ENCODE data around the gene NCAM1.
"Not testable (repeated sequence)": the region's sequence is repeated elsewhere in the genome, so short reads cannot be mapped to it uniquely, and the experiment has no call there.

The NCAM1 gene

DNA sequence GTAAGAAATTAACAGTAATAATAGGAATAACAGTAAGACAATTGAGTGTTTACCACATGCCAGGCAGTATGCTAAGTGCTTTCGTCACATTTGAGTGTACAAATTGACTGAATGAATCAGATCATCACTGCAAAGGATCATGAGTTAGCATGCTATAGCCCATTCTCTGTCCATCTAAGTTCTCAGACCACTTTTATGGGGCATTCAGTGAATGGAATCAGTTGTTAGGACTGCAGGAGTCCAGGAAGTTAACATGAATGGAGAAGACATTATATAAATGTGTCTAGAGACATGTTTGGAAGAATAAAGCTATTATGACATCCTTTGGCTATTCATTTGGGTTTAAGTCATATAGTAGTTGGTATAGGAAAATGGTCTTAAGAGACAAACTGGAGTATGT, 59.9 kb downstream of the NCAM1 start:
- DNase-seq (ENCODE audit: low spot score) = no peak

DNA sequence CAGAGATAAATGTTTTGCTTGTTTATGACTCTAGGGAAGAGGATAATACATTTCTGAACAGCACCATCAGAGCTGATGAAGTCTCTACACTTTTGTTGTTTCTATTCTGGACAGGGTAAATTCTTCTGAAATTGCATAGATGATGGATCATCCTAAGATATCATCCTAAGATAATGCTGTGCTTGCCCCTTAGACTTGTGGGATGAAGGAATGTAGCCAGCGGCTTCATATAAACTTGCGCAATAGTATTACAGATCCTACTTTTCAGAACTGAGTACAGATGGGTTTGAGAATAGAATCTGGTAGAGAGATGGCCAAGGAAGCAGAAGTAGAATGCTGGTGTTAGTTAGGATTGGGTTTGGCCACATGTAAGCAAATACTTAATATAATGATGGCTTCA, 61.0 kb downstream of the NCAM1 start:
- DNase-seq (ENCODE audit: low spot score) = no peak

DNA sequence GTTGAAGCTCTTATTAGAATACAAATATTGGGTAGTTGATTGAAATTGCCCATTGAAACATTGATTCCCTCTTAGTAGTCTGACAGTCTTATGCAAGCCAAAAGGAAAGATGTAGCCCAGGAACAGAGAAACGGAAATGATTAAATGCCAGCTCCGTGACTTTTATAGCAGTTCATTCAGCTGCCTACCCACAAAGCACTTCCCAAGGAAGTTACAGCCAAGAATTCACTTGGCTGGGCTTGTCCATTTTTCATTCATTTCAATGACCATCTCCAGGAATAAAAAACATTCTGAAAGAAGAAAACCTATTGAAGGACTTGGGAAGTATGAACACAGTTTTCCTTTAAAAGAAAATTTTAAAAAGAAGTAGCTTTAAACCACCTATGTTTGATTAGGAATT, 62.0 kb downstream of the NCAM1 start:
- no peak for DNase-seq (ENCODE audit: low spot score)

DNA sequence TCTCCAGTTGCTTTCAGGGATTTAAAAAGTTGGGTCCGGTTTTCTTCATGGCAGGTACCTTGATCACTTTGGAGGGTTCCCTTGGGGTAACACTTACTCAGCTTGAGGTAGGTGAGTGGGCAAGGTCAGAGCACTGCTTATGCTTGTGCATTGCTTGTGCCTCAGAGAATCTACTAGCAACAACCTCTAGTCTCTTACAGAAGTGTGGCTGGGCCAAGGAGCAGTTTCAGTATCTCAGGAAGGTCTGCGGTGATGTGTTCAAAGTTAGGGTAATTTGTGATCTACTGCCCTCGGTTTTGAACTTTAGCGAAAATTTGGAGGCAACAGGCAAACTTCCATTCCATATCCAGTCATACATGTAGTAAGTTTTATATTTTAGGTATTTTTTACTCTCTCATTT, 62.8 kb downstream of the NCAM1 start:
- DNase-seq (ENCODE audit: low spot score) = no peak

DNA sequence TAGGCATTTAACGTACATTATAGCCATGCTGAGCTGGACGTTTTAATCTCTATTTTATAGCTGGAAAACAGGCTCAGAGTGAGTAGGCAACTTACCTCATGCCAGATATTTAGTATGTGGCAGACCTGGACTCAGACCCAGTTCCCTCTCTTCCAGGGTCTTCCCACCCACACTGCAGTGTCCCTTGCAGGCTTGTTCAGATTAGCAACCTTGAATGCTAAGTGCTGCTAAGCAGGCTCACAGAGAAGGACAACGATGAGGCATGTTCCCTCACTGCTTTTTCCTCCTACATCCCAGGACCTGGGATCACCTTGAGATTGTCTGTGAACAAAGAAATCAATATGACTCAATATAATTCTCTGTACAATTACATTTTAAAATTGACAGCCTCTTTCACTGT, 65.6 kb downstream of the NCAM1 start:
- DNase-seq (ENCODE audit: low spot score) = no peak

DNA sequence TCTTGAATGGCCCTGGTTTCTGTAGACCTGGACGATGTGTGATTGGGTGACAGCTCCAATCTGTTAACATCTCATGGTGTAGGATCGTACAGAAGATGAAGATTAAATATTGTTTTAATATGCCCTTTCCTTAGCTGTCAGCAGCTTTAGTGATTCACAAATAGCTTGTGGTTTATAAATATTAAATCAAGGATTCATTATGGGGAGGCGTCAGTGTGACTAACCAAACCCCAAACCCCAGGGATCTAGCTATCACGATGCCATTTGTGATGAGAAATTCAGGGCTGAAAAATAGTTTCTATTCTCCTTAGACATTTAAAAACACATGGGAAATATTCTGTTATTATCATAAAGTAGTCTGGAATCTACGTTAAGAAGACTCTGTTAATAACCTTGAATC, 73.4 kb downstream of the NCAM1 start:
- DNase-seq (ENCODE audit: low spot score) = no peak

DNA sequence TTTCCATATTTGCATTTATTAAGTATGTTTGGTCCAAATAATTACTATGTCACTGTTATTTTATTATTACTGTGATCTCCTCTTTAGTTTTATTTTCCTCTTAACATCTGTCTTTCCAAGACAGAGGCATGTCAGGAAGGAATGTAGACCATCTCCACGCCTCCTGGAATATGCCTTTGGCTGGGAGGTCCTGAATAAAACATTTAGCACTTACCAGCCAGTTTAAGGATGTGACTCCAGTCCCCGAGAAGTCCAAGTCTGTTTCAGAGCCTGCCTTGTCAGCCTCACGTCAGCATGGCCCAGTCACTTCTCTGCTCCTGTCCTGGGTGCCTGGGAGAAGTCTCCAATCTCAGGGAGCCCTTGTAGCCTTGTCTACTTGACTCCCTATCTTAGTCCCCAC, 74.5 kb downstream of the NCAM1 start:
- DNase-seq (ENCODE audit: low spot score) = no peak

DNA sequence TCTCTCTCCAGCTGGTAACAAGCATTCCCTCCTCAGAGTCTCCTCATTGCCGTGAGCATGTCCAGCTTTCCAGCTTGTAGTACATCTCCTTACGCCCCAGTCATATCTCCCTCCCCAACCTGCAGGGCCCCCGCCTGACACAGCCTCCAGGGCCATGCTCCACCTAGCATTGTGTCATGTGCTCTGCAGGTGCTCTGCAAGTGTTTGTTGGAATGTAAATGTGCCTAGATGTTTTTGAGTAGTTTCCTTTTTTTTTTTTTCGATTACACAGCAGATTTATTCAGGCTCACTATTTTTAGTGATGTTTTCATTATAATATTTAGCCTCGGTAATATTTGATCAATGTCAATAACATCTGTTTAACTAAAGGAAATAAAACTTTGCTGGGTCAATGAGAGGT, 82.5 kb downstream of the NCAM1 start:
- no peak for DNase-seq (ENCODE audit: low spot score)

DNA sequence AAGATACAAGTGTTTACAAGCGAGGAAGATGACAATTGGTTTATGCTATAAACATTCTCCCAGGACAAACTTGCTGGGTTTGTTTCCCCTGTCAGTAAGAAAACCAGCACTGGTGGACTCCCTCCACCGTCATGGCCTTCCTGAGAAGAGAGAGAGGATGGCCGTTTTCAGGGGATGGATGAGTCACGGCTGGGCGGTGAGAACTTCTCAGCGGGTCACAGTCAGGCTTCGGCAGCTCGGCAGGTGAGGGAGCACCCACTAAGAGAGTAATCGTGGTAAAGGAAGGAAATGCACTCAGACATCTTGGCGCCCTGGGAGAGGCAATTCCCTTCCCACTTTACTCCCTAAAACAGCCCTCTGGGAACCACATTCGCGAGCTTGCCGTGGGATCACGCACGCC, 83.9 kb downstream of the NCAM1 start:
- no peak for DNase-seq (ENCODE audit: low spot score)

DNA sequence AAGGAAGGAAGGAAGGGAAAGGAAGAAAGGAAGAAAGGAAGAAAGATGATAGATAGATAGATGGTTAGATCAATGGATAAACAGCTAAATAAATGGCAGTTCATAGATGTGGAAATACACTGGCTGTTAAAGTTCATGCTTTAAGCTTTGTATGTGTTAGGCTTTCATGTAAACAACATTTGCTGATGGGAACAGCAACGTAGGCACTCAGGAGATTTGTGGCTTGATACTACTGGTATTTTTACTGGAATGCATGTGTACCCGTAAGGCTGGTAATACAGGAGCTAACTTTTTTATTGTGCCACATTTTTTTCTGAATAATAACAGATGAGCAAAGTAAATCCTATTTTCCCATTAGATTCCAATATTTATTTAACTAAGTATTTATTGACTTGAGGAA, 85.6 kb downstream of the NCAM1 start:
- DNase-seq (ENCODE audit: low spot score) = no peak

DNA sequence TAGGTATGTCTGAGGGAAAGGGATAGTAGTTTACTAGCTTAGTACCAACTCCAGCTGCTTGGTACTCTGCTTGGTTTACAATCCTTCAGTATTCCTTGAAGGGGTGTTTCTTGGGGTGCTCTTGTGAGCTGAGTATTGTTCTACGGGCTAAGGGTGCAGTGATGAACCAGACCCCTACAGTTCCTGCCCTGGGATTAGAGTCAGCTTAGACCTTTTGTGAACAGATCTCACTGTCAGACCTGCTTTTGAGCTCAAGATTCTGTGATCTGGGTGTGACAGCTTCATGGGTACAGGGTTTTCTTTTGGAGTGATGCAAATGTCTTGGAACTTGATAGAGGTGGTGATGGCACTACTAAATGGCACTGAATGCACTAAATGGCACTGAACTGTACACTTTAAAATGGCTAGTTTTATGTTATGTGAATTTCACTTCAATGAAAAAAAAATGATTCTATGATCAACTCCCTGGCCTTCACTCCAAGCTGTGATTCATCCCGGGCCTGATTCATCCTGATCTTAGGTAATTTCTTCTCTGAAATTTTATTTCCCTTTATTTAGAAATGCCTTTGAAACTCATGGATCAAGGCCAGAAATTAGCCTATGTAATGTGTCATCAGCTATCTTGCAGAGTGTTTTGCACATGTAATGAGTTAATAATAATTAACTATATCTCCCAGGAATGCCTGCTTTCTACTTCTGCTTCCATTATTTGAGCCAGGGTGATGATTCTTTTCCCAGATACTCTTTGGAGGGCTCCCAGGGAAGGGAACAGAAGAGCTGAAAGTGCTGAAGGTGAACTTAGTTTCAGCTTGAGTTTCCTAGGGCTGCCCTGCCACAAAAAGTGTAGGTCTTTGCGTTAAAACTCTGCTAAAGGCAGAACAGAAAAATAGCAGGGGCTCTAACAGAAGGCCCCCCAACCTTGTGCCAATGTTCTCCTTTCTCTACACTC, 87.9 kb downstream of the NCAM1 start:
- DNase-seq (ENCODE audit: low spot score) = no peak

DNA sequence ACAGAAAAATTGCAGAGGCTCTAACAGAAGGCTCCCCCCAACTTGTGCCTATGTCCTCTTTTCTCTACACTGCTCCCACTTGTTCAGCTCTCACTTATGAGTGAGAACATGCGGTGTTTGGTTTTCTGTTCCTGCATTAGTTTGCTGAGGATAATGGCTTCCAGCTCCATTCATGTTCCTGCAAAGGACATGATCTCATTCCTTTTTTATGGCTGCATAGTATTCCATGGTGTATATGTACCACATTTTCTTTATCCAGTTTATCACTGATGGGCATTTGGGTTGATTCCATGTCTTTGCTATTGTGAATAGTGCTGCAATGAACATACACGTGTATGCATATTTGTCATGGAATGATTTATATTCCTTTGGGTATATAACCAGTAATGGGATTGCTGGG, 91.8 kb downstream of the NCAM1 start:
- not testable (repeated sequence) for DNase-seq (ENCODE audit: low spot score)

DNA sequence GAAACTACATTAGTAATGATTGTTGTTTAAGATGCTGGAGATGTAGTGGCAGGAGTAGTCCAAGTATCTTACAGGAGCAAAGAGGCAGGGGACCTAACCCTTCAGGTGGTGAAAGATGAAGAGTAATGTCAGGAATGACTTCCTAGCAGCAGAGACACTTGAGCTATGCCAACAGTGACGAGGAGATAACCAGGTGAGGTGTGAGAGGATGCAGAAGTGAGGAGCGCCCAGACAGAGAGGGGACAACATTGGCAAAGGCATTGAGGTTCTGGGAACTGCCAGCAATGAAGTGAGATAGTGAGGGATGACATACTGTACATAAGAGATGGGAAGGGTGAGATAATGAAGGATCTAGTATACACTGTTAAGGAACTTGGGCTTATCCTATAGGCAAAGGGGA, 95.8 kb downstream of the NCAM1 start:
- no peak for DNase-seq (ENCODE audit: low spot score)

DNA sequence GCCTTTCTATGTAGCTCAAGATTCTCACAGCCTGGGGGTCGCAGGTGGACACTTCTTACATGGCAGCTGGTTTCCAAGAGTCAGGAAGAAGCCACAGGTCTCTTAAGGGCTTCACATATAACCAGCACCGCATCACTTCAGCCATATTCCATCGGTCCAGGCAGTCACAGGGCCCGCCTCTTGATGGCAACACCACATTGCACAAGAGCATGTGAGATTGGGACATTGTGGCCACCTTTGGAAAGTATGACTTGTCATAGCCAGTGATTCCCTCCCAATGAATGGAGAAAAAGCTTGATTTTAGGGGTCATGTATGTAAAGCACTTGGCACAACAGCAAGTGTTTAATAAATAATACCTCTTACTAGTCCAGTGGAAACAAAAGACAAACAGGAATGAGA, 98.3 kb downstream of the NCAM1 start:
- DNase-seq (ENCODE audit: low spot score) = no peak

DNA sequence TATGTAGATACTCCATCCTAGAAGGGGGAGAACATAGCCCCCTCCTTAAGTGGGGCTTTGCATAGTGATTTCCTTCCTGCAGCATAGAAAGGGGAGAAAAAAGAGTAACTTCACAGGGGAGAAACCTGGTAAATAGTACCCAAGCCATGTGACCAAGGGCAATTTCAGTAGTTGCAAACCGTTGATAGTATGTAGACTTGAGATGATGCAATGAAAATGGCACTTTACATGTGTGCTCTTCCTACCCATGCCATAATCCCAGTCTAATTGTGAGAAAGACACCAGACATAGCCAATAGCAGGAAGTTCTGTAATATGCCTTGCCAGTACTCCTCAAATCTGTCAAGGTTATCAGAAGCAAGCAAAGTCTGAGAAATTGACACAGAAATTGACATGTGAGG, 104.1 kb downstream of the NCAM1 start:
- no peak for DNase-seq (ENCODE audit: low spot score)

DNA sequence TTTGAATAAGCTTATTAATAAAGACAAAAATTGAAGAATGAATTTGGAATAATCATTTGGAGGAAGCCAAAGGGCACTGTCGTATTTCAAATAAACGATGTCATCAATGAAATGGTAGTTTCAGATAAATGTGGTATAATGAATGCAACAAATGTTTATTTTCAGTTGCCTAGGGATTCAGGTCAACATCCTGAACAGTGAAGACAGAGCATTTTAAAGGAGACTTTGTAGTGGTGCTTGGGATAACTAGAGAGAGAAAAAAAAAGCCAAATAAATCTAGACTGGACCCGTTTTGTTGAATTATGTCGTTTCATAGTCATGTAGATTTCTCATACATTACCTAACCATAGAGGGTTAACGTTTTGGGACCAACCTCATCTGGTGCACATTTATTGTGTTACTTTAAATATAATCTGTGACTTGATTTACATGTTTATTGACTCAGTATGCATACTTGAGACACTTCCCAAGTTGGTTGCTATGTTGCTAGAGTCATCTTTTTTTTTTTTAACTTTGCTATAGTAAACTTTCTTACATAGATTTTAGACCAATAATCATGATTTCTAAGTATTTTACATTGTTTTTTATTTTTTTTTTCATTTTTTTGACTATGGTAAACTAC, 111.1 kb downstream of the NCAM1 start:
- no peak for DNase-seq (ENCODE audit: low spot score)

DNA sequence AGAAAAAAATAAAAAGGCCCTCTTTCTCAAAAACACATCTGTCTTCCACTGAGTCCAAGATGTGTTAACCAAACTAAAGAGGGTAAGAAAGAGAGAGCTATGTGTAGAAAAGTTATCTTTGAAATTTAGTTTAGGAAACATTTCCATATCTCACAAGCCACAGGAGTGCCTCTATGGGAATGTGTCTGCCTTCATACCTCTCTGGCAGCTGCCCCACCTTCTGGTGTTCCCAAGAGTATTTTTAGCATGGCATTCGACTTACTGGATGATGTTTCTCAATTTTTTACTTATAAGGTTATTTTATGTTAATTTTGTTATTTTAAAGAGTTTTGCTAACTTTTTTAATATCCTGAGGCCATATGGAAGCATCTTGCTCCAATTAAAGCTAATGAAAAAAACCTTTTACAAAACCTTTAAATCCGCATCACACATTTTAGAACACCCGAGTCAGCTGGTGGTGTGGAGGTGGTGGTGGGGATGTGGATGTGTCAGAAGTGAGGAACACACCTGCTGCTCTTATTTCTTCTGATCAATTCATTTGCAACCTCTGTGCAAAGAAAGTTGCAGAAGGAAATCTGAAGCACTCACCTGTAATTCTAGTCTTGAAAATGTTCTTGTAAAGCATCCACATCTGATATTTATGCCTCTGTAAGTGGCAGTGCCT, 112.2 kb downstream of the NCAM1 start:
- no peak for DNase-seq (ENCODE audit: low spot score)

DNA sequence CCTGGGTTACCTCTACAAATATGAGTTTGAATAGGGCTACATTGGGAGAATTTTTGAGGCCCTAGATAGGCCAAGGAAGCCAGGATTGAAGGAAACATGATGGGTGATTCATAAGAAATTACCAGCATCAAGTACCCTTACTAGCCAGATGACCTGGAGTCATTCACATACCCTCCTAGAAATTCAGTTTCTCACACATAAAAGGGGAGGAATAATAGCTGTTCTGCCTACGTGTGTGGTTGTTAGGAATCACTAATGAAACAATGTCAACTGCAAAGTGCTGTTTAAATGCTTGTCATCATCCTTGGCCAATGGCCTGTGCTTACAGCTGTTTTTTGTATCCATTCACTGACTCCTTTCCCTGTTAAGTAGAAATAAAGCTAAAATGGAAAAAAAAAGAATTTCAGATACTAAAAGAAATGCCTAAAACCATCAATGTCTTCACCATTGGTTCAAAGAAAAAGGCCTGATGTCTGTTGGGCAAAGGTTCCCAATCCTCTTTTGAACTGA, 114.4 kb downstream of the NCAM1 start:
- no peak for DNase-seq (ENCODE audit: low spot score)

DNA sequence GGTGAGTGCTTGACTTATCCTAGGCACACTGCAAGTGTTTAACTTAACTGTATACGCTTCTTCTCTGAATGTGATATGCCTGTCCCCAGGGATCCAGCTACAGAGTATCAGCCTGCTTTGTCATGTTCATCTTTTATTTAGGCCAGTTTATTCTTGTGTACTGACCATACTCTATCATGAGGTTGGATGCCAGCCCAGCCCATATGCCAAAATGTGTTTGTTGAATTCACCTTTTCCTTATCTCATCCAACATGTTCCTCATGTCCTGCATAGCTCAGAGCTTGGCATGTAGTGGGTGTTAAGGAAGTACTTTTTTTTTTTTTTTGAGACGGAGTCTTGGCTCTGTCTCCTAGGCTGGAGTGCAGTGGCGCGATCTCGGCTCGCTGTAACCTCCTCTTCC, 116.2 kb downstream of the NCAM1 start:
- DNase-seq (ENCODE audit: low spot score) = no peak

DNA sequence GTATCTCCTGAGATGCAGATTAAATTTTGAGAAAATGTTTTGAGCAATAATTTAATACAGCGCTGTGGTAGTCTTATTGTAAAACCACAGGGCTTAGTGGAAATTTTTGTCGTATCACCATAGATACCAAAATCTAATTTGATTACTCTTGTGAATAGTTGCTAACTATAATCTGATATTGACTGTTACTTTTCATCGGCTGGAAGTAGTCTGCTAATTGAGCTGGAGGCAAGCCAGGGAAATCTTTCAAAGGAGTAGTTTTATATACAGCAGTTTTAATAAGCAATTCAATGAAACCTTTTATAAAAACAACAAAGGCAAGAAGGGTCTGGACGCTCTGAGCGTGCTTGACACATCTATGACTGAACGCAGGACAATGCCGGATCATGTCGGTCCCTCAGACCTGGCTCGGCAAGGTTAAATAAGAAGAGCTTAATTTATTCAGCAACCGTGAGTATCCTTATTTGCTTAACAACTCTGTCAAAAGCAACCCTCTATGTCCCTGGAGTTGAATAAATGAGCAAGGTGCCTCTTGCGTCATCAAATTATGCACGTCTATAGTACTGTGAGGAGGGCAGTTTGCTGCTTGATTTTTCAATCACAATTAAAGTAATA, 121.2 kb downstream of the NCAM1 start:
- DNase-seq (ENCODE audit: low spot score) = no peak

DNA sequence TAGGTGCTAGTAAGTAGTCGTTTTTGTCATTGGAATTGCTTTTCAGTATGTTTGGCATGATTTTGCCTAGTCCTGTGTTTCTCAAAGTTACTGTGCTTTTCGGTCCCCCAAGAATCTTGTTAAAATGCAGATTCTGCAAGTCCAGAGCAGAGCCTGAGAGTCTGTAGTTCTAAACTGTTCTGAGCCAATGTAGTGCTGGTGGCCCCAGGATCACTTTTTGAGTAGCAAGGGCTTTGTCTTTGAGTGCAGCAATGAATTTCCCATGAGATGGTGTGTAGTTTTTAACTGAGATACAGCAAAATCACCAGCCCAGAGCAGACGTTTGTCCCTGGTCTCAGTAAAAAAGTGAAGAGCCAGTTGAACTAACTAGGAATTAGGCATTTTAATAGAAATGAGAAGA, 122.4 kb downstream of the NCAM1 start:
- no peak for DNase-seq (ENCODE audit: low spot score)

DNA sequence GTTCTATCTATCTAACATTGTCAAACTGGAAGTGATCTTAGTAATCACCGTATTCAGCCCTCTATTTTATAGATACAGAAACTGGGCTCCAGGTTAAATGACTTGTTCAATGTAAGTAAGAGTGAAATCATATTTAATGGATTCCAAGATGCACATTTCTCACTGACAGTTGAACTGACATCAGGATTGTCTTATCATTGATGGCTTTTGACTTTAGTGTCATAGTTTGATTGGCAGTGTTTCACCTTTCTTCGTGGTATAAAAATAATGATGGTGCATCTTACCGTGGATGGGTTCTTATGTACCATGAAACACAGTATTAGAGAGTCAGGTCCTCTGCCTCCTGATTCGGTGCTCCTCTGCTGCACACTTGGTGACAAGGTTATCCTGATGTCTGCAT, 123.1 kb downstream of the NCAM1 start:
- DNase-seq (ENCODE audit: low spot score) = no peak

DNA sequence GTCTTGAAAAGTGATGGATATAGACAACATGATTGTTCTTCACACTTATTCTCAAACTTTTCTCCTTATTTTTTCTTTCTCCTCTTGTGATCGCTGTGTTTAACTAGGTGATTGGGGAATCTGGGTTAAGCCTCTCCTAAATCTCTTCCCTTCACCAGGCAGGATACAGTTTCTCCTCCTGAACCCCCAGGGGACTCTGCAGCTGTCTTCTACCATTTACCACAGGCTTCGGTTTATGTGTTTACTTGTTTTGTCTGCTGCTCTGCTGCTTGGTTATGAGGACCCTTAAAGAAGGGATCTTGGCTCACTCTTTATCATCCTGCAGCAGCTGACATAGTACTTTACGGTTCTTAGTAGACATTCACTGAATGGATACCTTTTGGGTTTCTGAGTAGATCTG, 124.2 kb downstream of the NCAM1 start:
- DNase-seq (ENCODE audit: low spot score) = no peak
